Mesenchymal stem cell (in vitro differentiated cells and primary cell): ENCODE data around the gene RUNX1.
A peak's percentile ranks its signal among the peaks of the same experiment; 100 is the strongest.

Source experiments
- DNase-seq: peaks from one replicate; pipeline ENCODE4 v3.0.0-alpha.2; 2013
- H2AFZ ChIP-seq: one replicate; pipeline ENCODE4 v1.6.1; 2013; ENCODE audit warnings: low read depth, mild to moderate bottlenecking, control low read depth, inconsistent platforms, low read length, moderate library complexity
- H2AK5ac ChIP-seq: 2 replicates; pipeline ENCODE4 v1.6.1; 2013; ENCODE audit warnings: low read length, moderate library complexity, mild to moderate bottlenecking, inconsistent platforms; ENCODE audit not compliant: severe bottlenecking
- H2BK120ac ChIP-seq: one replicate; pipeline ENCODE4 v1.6.1; 2013; ENCODE audit warnings: low read depth, mild to moderate bottlenecking, inconsistent platforms, low read length, moderate library complexity
- H2BK12ac ChIP-seq, 2 experiments: one replicate each; pipeline ENCODE4 v1.6.1; 2013; ENCODE audit warnings: inconsistent platforms in 2 of 2, low read length in 2 of 2, mild to moderate bottlenecking in 2 of 2, moderate library complexity in 2 of 2, control low read depth in 1 of 2
- H2BK15ac ChIP-seq: one replicate; pipeline ENCODE4 v1.6.1; 2013; ENCODE audit warnings: mild to moderate bottlenecking, low read depth, inconsistent platforms; ENCODE audit not compliant: poor library complexity, severe bottlenecking
- H2BK5ac ChIP-seq: 2 replicates; pipeline ENCODE4 v1.6.1; 2013; ENCODE audit warnings: low read depth, mild to moderate bottlenecking, low read length, control low read depth, inconsistent platforms; ENCODE audit not compliant: poor library complexity, severe bottlenecking
- H3K14ac ChIP-seq, 2 experiments: one replicate each; pipeline ENCODE4 v1.6.1; 2013; ENCODE audit warnings: inconsistent platforms in 2 of 2, low read length in 2 of 2, control low read depth in 1 of 2, mild to moderate bottlenecking in 1 of 2, moderate library complexity in 1 of 2
- H3K18ac ChIP-seq, 2 experiments: one replicate each; pipeline ENCODE4 v1.6.1; 2013; ENCODE audit warnings: inconsistent platforms in 2 of 2, low read length in 2 of 2, control low read depth in 1 of 2, low read depth in 1 of 2, mild to moderate bottlenecking in 1 of 2
- H3K23ac ChIP-seq, 2 experiments: one replicate each; pipeline ENCODE4 v1.6.1; 2013; ENCODE audit warnings: inconsistent platforms in 2 of 2, low read length in 2 of 2, mild to moderate bottlenecking in 2 of 2, moderate library complexity in 2 of 2, control low read depth in 1 of 2
- H3K27ac ChIP-seq: 2 replicates; pipeline ENCODE4 v1.5.1; 2013; ENCODE audit warnings: mild to moderate bottlenecking, moderate library complexity, low read length, control low read depth, inconsistent platforms; ENCODE audit not compliant: poor library complexity, severe bottlenecking
- H3K27me3 ChIP-seq, 2 experiments: 2 replicates each; pipeline versions ENCODE4 v1.6.1 to v1.7.0; 2013; ENCODE audit warnings: low read length in 2 of 2, mild to moderate bottlenecking in 2 of 2, moderate library complexity in 2 of 2, control low read depth in 1 of 2, inconsistent platforms in 1 of 2; ENCODE audit not compliant: control insufficient read depth in 1 of 2, insufficient read depth in 1 of 2
- H3K36me3 ChIP-seq, 2 experiments: 2 replicates each; pipeline versions ENCODE4 v1.6.1 to v1.7.0; 2013; ENCODE audit warnings: low read length in 2 of 2, control low read depth in 1 of 2, inconsistent platforms in 1 of 2, low read depth in 1 of 2, mild to moderate bottlenecking in 1 of 2; ENCODE audit not compliant: insufficient read depth in 2 of 2, control insufficient read depth in 1 of 2
- H3K4ac ChIP-seq, 2 experiments: one replicate each; pipeline ENCODE4 v1.6.1; 2013; ENCODE audit warnings: inconsistent platforms in 2 of 2, low read length in 2 of 2, mild to moderate bottlenecking in 2 of 2, moderate library complexity in 2 of 2, control low read depth in 1 of 2, low read depth in 1 of 2
- H3K4me1 ChIP-seq: 2 replicates; pipeline ENCODE4 v1.6.1; 2013; ENCODE audit warnings: low read depth, low read length, control low read depth; ENCODE audit not compliant: control insufficient read depth, insufficient read depth
- H3K4me2 ChIP-seq: 2 replicates; pipeline ENCODE4 v1.6.1; 2013; ENCODE audit warnings: low read length, mild to moderate bottlenecking, inconsistent platforms; ENCODE audit not compliant: poor library complexity, severe bottlenecking
- H3K4me3 ChIP-seq, 2 experiments: 2 replicates each; pipeline versions ENCODE4 v1.5.1 to v1.7.0; 2013; ENCODE audit warnings: low read length in 2 of 2, mild to moderate bottlenecking in 2 of 2, control low read depth in 1 of 2, low read depth in 1 of 2; ENCODE audit not compliant: insufficient read depth in 1 of 2
- H3K79me1 ChIP-seq: replicated peaks from 2 replicates; pipeline ENCODE4 v1.6.1; 2013; ENCODE audit warnings: mild to moderate bottlenecking, control low read depth, low read length, inconsistent platforms; ENCODE audit not compliant: poor library complexity, severe bottlenecking
- H3K9ac ChIP-seq: 2 replicates; pipeline ENCODE4 v1.7.0; 2013; ENCODE audit warnings: mild to moderate bottlenecking, low read length, moderate library complexity
- H3K9me3 ChIP-seq: 2 replicates; pipeline ENCODE4 v1.7.0; 2013; ENCODE audit warnings: mild to moderate bottlenecking, low read length; ENCODE audit not compliant: control insufficient read depth
- H4K8ac ChIP-seq: one replicate; pipeline ENCODE4 v1.6.1; 2013; ENCODE audit warnings: inconsistent platforms, mild to moderate bottlenecking, low read length, moderate library complexity
- H4K91ac ChIP-seq: one replicate; pipeline ENCODE4 v1.6.1; 2013; ENCODE audit warnings: mild to moderate bottlenecking, low read length, inconsistent platforms
- WGBS: methylation state at CpG from one replicate; pipeline ENCODE4 v1.1.7; 2013; ENCODE audit warnings: mixed read lengths; 5-methylcytosine and 5-hydroxymethylcytosine counted together

Gene RUNX1

GRCh38 chr21:34871026-34871908 lies 177.8 kb downstream of the RUNX1 start:
- Histone ChIP-seq H2BK5ac (no peak overlapping the region), H2AK5ac (no peak overlapping the region), H4K91ac (no peak overlapping the region), H2BK15ac (no peak overlapping the region), H3K27ac (no peak overlapping the region), H4K8ac (no peak overlapping the region), H2BK120ac (no peak overlapping the region), H3K14ac (no peak overlapping the region), H3K79me1 (peaks cover 43% of the 10 kb centered on the region), H3K4me1 (peaks cover 8% of the 10 kb centered on the region), H3K4me2 (no peak overlapping the region), H2AFZ (no peak overlapping the region), H3K27me3 (no peaks in the 10 kb centered on the region), H3K9me3 (no peaks in the 10 kb centered on the region), H3K36me3 (peaks cover 20 to 98% of the 10 kb centered on the region in 2 experiments), H3K23ac (no peak overlapping the region), H3K9ac (no peak overlapping the region), H3K4me3 (no peak overlapping the region), H3K4ac (no peak overlapping the region), H2BK12ac (no peak overlapping the region), H3K18ac (peak overlapping the region in 1 of 2 experiments; percentile 50)
- DNase-seq = no peak
- 92% methylated on average over 18 of the region's 18 CpGs for WGBS

GRCh38 chr21:34870246-34870645 lies 178.9 kb downstream of the RUNX1 start:
- H3K23ac ChIP-seq = no peak overlapping the region
- no peak overlapping the region for H3K4ac ChIP-seq
- no peak overlapping the region for H3K18ac ChIP-seq
- peaks cover 14% of the 10 kb centered on the region for H3K4me1 ChIP-seq
- H3K79me1 ChIP-seq = peaks cover 49% of the 10 kb centered on the region
- H3K4me3 ChIP-seq = no peak overlapping the region
- H2BK5ac ChIP-seq = no peak overlapping the region
- no peak overlapping the region for H2BK120ac ChIP-seq
- no peak for DNase-seq
- no peaks in the 10 kb centered on the region for H3K27me3 ChIP-seq
- WGBS = 95% methylated on average over 3 of the region's 3 CpGs
- H2AK5ac ChIP-seq = no peak overlapping the region
- no peak overlapping the region for H2AFZ ChIP-seq
- no peaks in the 10 kb centered on the region for H3K9me3 ChIP-seq
- no peak overlapping the region for H4K91ac ChIP-seq
- H3K9ac ChIP-seq = peak overlapping the region; percentile 39
- no peak overlapping the region for H4K8ac ChIP-seq
- H2BK15ac ChIP-seq = no peak overlapping the region
- no peak overlapping the region for H3K4me2 ChIP-seq
- no peak overlapping the region for H3K14ac ChIP-seq
- peaks cover 28 to 98% of the 10 kb centered on the region in 2 experiments for H3K36me3 ChIP-seq
- no peak overlapping the region for H3K27ac ChIP-seq
- H2BK12ac ChIP-seq = no peak overlapping the region

- Histone ChIP-seq H2BK12ac (no peak overlapping the region), H3K4me3 (no peak overlapping the region), H3K79me1 (peaks cover 49% of the 10 kb centered on the region), H3K4me2 (no peak overlapping the region), H2AK5ac (no peak overlapping the region), H3K4ac (no peak overlapping the region), H4K91ac (no peak overlapping the region), H3K18ac (no peak overlapping the region), H4K8ac (no peak overlapping the region), H2BK120ac (no peak overlapping the region), H3K14ac (no peak overlapping the region), H3K36me3 (peaks cover 31 to 98% of the 10 kb centered on the region in 2 experiments), H3K9me3 (no peaks in the 10 kb centered on the region), H3K27me3 (no peaks in the 10 kb centered on the region), H3K23ac (no peak overlapping the region), H2BK15ac (no peak overlapping the region), H2AFZ (no peak overlapping the region), H2BK5ac (no peak overlapping the region), H3K9ac (peak overlapping the region; percentile 39), H3K4me1 (peaks cover 15% of the 10 kb centered on the region), H3K27ac (no peak overlapping the region)
- DNase-seq = no peak
- WGBS = 92% methylated on average over 7 of the region's 7 CpGs
Measured at GRCh38 chr21:34869545-34869944, 179.6 kb downstream of the RUNX1 start.

GRCh38 chr21:34867785-34868184 lies 181.3 kb downstream of the RUNX1 start:
- Histone ChIP-seq H3K4me1 (peaks cover 20% of the 10 kb centered on the region), H3K14ac (no peak overlapping the region), H3K79me1 (peaks cover 50% of the 10 kb centered on the region), H2BK15ac (no peak overlapping the region), H3K36me3 (peaks cover 37 to 97% of the 10 kb centered on the region in 2 experiments), H3K4ac (no peak overlapping the region), H2BK120ac (no peak overlapping the region), H4K91ac (no peak overlapping the region), H3K4me2 (no peak overlapping the region), H4K8ac (peak overlapping the region; percentile 4), H3K23ac (peak overlapping the region in 1 of 2 experiments; percentile 2), H2BK5ac (no peak overlapping the region), H3K27ac (no peak overlapping the region), H2BK12ac (no peak overlapping the region), H3K18ac (no peak overlapping the region), H3K9ac (no peak overlapping the region), H3K27me3 (no peaks in the 10 kb centered on the region), H2AFZ (no peak overlapping the region), H3K9me3 (no peaks in the 10 kb centered on the region), H2AK5ac (no peak overlapping the region), H3K4me3 (no peak overlapping the region)
- 87% methylated on average over 4 of the region's 4 CpGs for WGBS
- DNase-seq = no peak
